HFFc6 (cell line): ENCODE data around the gene BRIP1. TPM values are rescaled to one million over a fixed set of nuclear protein-coding genes. Genes with fewer than 3 reads are reported as not detected.
"Not testable (repeated sequence)": the region's sequence is repeated elsewhere in the genome, so short reads cannot be mapped to it uniquely, and the experiment has no call there.

Experiments
- DNase-seq: peaks from one replicate; pipeline ENCODE4 v3.0.0-alpha.2; 2018
- H3K27ac Mint-ChIP-seq: 2 replicates; pipeline ENCODE4 v1.8.0; 2020; ENCODE audit warnings: mild to moderate bottlenecking, mixed read lengths
- H3K27me3 Mint-ChIP-seq: 2 replicates; pipeline ENCODE4 v1.8.0; 2021; ENCODE audit warnings: mild to moderate bottlenecking, moderate library complexity, mixed read lengths; ENCODE audit not compliant: insufficient read depth
- H3K36me3 Mint-ChIP-seq: 2 replicates; pipeline ENCODE4 v1.8.0; 2021; ENCODE audit warnings: low read depth, mixed read lengths
- H3K4me1 Mint-ChIP-seq: 2 replicates; pipeline ENCODE4 v1.8.0; 2020; ENCODE audit warnings: low read depth, mixed read lengths
- H3K4me3 Mint-ChIP-seq: 2 replicates; pipeline ENCODE4 v1.8.0; 2020; ENCODE audit warnings: mild to moderate bottlenecking, moderate library complexity, mixed read lengths
- H3K9me3 Mint-ChIP-seq: 2 replicates; pipeline ENCODE4 v1.8.0; 2020; ENCODE audit warnings: mild to moderate bottlenecking, mixed read lengths
- CTCF ChIP-seq: fragments of 200-600 bp; sonication (generic); IDR thresholded peaks from 2 replicates; pipeline ENCODE4 v1.5.0; 2021; ENCODE audit warnings: antibody characterized with exemption, mild to moderate bottlenecking
- total RNA-seq, 6 experiments: library from RNA; stranded (reverse); fragmentation: NEBNext Ultra II Directional; extraction: Animal tissue kit (Norgen Biotek cat#: 25700); gene quantifications; 2 replicates in 1 of 6; 3 replicates in 5 of 6; pipeline ENCODE4 v1.2.3, GENCODE V29; 2021

Gene BRIP1
- total RNA-seq, 6 experiments from 2014 or later = 4.6 to 9.7 (median 8.5) TPM

GRCh38 chr17:61672140-61672539 lies 191.2 kb downstream of the BRIP1 start:
- Mint-ChIP-seq H3K27ac (no peak overlapping the region), H3K4me3 (no peak overlapping the region), H3K27me3 (no peaks in the 10 kb centered on the region; the same call in 1 of the 2 replicates), H3K9me3 (no peaks in the 10 kb centered on the region), H3K36me3 (no peaks in the 10 kb centered on the region), H3K4me1 (no peaks in the 10 kb centered on the region)
- no peak for TF ChIP-seq CTCF
- DNase-seq = no peak

- no peak for TF ChIP-seq CTCF
- Mint-ChIP-seq H3K27me3 (no peaks in the 10 kb centered on the region; the same call in 1 of the 2 replicates), H3K9me3 (no peaks in the 10 kb centered on the region), H3K36me3 (no peaks in the 10 kb centered on the region), H3K27ac (no peak overlapping the region), H3K4me1 (no peaks in the 10 kb centered on the region), H3K4me3 (no peak overlapping the region)
- no peak for DNase-seq
These were observed 192.6 kb downstream of the BRIP1 start for GRCh38 chr17:61670691-61671090.

- Mint-ChIP-seq H3K9me3 (peaks cover 4% of the 10 kb centered on the region; the same call in 1 of the 2 replicates), H3K36me3 (peaks cover 5% of the 10 kb centered on the region; the same call in 1 of the 2 replicates), H3K4me1 (no peaks in the 10 kb centered on the region), H3K4me3 (no peak overlapping the region), H3K27ac (no peak overlapping the region), H3K27me3 (no peaks in the 10 kb centered on the region; the same call in 1 of the 2 replicates)
- DNase-seq = no peak
- no peak for TF ChIP-seq CTCF
These were observed 193.8 kb downstream of the BRIP1 start for GRCh38 chr17:61669522-61669921.

- Mint-ChIP-seq H3K36me3 (peaks cover 7% of the 10 kb centered on the region; the same call in 1 of the 2 replicates), H3K27me3 (no peaks in the 10 kb centered on the region; the same call in 1 of the 2 replicates), H3K9me3 (peaks cover 8% of the 10 kb centered on the region; the same call in 1 of the 2 replicates), H3K27ac (no peak overlapping the region), H3K4me3 (no peak overlapping the region), H3K4me1 (no peaks in the 10 kb centered on the region)
- TF ChIP-seq CTCF = no peak
- no peak for DNase-seq
These were observed 194.8 kb downstream of the BRIP1 start for GRCh38 chr17:61668486-61668885.

GRCh38 chr17:61666406-61667088 lies 196.8 kb downstream of the BRIP1 start:
- not testable (repeated sequence) for H3K27ac Mint-ChIP-seq, H3K4me3 Mint-ChIP-seq, H3K9me3 Mint-ChIP-seq, H3K36me3 Mint-ChIP-seq, DNase-seq, H3K27me3 Mint-ChIP-seq
- peaks cover 11% of the 10 kb centered on the region; the same call in 1 of the 2 replicates for H3K4me1 Mint-ChIP-seq

GRCh38 chr17:61663310-61663709 lies 200.0 kb downstream of the BRIP1 start:
- H3K4me1 Mint-ChIP-seq = peaks cover 13% of the 10 kb centered on the region

More at GRCh38 chr17:61663310-61663709, 200.0 kb downstream of the BRIP1 start:
- TF ChIP-seq CTCF = no peak
- no peak for DNase-seq
- Mint-ChIP-seq H3K36me3 (peaks cover 7% of the 10 kb centered on the region; the same call in 1 of the 2 replicates), H3K27me3 (no peaks in the 10 kb centered on the region), H3K9me3 (peaks cover 8% of the 10 kb centered on the region; the same call in 1 of the 2 replicates), H3K27ac (no peak overlapping the region), H3K4me3 (no peak overlapping the region)
